C4-2B (cell line): ENCODE data around the gene RPS3.

Experiments
- ZFX ChIP-seq: fragments of 450-650 bp; IDR thresholded peaks from 2 replicates; pipeline ENCODE4 v1.6.1; 2017
- TF ChIP-seq, protein P1 (sequence below): fragments of 450-650 bp; conservative IDR thresholded peaks from 2 replicates; pipeline ENCODE4 v1.5.1; 2017; ENCODE audit warnings: mild to moderate bottlenecking

DNA sequence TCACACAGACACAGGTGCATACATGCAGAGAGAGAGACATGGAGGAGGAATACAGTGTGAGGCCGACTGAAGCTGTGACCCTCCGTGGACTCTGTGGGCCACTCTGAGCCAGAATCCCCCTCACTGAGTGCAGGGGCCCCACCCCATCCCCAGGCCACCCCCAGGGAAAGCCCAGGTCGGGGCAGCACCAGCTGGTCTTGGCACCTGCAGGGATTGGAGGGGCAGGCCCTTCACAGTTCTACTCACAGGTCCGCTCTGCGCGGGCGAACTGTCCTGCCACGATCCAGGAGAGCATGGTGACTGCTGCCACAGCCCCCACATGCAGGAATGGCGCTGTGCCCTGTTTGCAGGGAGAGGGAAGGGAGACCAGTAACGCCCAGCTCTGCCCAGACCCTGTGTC, 50.0 kb downstream of the RPS3 start:
- TF ChIP-seq, protein P1, sequence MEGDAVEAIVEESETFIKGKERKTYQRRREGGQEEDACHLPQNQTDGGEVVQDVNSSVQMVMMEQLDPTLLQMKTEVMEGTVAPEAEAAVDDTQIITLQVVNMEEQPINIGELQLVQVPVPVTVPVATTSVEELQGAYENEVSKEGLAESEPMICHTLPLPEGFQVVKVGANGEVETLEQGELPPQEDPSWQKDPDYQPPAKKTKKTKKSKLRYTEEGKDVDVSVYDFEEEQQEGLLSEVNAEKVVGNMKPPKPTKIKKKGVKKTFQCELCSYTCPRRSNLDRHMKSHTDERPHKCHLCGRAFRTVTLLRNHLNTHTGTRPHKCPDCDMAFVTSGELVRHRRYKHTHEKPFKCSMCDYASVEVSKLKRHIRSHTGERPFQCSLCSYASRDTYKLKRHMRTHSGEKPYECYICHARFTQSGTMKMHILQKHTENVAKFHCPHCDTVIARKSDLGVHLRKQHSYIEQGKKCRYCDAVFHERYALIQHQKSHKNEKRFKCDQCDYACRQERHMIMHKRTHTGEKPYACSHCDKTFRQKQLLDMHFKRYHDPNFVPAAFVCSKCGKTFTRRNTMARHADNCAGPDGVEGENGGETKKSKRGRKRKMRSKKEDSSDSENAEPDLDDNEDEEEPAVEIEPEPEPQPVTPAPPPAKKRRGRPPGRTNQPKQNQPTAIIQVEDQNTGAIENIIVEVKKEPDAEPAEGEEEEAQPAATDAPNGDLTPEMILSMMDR: no peak
- no peak for TF ChIP-seq ZFX
